ENCODE data around the gene FBXO10.

DNA sequence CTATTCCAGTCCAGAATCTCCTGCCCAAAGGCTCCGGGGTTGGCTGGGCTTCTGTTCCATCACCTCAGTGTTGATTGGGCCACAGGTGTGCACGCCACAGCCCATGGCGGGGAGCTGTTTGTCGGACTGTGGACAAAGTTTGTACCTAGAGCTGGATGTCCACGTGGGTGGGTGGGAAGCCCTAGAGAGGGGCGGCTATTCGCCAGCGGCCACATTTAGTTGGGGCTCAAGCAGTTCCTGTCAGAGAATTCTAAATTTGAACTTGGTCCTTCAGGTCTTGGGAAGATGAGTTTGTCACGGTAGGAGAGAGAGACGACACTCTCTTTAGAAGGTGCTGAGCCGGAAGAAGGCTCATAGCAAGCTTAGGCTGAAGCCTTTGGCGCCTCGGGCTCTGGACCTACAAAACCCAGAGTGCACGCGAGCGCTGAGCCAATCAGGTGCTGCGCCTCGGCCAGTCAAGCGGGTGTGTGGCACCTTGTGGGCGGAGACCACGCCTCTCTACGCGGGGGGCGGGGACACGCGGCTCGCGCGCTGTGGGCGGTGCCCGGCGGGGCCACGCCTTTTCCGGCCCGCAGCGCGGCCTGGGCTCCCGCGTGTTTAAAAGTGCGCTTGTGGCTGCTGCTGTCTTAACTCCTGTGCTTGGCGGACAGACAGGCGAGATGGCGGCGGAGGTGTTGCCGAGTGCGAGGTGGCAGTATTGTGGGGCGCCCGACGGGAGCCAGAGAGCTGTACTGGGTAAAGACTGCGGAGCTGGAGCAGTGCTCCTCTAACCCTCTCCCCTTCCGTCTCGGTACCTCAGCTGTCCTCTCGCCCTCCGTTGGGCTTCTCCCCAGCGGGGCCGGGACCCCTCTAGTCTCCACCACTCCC is 90.6 kb downstream of the FBXO10 start, which contains the start of gene POLR1E:
- TF ChIP-seq, protein P1, sequence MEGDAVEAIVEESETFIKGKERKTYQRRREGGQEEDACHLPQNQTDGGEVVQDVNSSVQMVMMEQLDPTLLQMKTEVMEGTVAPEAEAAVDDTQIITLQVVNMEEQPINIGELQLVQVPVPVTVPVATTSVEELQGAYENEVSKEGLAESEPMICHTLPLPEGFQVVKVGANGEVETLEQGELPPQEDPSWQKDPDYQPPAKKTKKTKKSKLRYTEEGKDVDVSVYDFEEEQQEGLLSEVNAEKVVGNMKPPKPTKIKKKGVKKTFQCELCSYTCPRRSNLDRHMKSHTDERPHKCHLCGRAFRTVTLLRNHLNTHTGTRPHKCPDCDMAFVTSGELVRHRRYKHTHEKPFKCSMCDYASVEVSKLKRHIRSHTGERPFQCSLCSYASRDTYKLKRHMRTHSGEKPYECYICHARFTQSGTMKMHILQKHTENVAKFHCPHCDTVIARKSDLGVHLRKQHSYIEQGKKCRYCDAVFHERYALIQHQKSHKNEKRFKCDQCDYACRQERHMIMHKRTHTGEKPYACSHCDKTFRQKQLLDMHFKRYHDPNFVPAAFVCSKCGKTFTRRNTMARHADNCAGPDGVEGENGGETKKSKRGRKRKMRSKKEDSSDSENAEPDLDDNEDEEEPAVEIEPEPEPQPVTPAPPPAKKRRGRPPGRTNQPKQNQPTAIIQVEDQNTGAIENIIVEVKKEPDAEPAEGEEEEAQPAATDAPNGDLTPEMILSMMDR (conservative IDR thresholded peaks at IDR 0.05; ENCODE audit: low read length) = no peak
- no peak for TF ChIP-seq EZH2phosphoT487 (IDR thresholded peaks at IDR 0.05; ENCODE audit: borderline replicate concordance)
